Renal pelvis (tissue), 4 donors: ENCODE measurements around the gene RNF181. TPM values are rescaled to one million over a fixed set of nuclear protein-coding genes. Genes with fewer than 3 reads are reported as not detected.
A peak's percentile ranks its signal among the peaks of the same experiment; 100 is the strongest.

Source experiments
- DNase-seq: peaks from one replicate; pipeline ENCODE4 v3.0.0-alpha.2; 2013
- polyA plus RNA-seq, 3 donors: library from polyadenylated mRNA; unstranded; fragments of 120-200 nt; gene quantifications; one replicate each; pipeline ENCODE4 v1.2.1, GENCODE V29; 2013; ENCODE audit not compliant: insufficient read length in 3 of 3

RNF181 gene
- polyA plus RNA-seq, 3 donors, result 136 to 149 (median 144) TPM

- peak; percentile 97 for DNase-seq
Observed at GRCh38 chr2:85561280-85562212, 34.0 kb upstream of the RNF181 start, which contains the start of gene GGCX. GGCX (minus strand) TSS chr2:85561493; CDS start chr2:85561428, 65 bp downstream.

GRCh38 chr2:85564144-85564563, 31.4 kb upstream of the RNF181 start:
- no peak for DNase-seq

- DNase-seq, result no peak
Observed at GRCh38 chr2:85566265-85566664, 29.3 kb upstream of the RNF181 start.

GRCh38 chr2:85575739-85576138, 19.8 kb upstream of the RNF181 start:
- DNase-seq, result no peak

- DNase-seq, result no peak
Observed at GRCh38 chr2:85577063-85577385, 18.5 kb upstream of the RNF181 start.

GRCh38 chr2:85577386-85578242, 17.9 kb upstream of the RNF181 start, which contains the start of gene VAMP8:
VAMP8 (plus strand) TSS chr2:85577586; CDS start chr2:85577647, 61 bp downstream.
- DNase-seq, result no peak

- DNase-seq, result no peak
Observed at GRCh38 chr2:85578243-85579180, 17.0 kb upstream of the RNF181 start.

- DNase-seq, result no peak
Observed at GRCh38 chr2:85579266-85579935, 16.1 kb upstream of the RNF181 start.

GRCh38 chr2:85580206-85580605, 15.3 kb upstream of the RNF181 start:
- DNase-seq, result no peak

- no peak for DNase-seq
Observed at GRCh38 chr2:85582492-85582891, 13.1 kb upstream of the RNF181 start.

- no peak for DNase-seq
Observed at GRCh38 chr2:85583667-85584353, 11.7 kb upstream of the RNF181 start.

GRCh38 chr2:85584354-85584856, 11.1 kb upstream of the RNF181 start, which contains the start of gene VAMP5:
VAMP5 (plus strand) TSS chr2:85584431; CDS start chr2:85584491, 60 bp downstream.
- no peak for DNase-seq

GRCh38 chr2:85584857-85585780, 10.4 kb upstream of the RNF181 start:
- DNase-seq, result no peak

- DNase-seq, result no peak
Observed at GRCh38 chr2:85585781-85586105, 9.8 kb upstream of the RNF181 start.

- no peak for DNase-seq
Observed at GRCh38 chr2:85588236-85588635, 7.3 kb upstream of the RNF181 start.

GRCh38 chr2:85588645-85589044, 6.9 kb upstream of the RNF181 start:
- DNase-seq, result no peak

- no peak for DNase-seq
Observed at GRCh38 chr2:85589181-85589580, 6.4 kb upstream of the RNF181 start.

- no peak for DNase-seq
Observed at GRCh38 chr2:85589982-85590791, 5.4 kb upstream of the RNF181 start.
